ENCODE measurements around the gene NAA30. TPM values are rescaled to one million over a fixed set of nuclear protein-coding genes. Genes with fewer than 3 reads are reported as not detected.

The NAA30 gene
- total RNA-seq, 1 donor from 2014 or later: 15.0 TPM

DNA sequence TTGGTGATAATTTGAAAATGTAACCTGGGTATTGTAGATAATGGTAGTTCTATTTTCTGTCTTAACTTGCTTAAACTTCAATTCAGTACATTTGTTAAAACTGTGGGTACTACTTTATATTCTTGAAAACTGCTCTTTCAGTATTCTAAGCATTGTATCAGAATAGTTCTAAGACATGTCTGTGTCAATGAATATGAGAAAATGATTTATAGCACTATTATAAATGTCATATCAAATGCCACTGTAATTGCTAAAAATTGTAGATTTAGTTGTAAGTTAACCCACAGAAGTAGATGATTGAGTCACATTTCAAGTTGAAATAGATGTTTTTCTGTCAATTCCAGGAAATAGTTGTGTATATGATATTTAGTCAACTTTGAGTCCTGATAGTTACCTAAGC, 2.4 kb downstream of the NAA30 start:
- no peak for DNase-seq (ENCODE audit: low spot score)

DNA sequence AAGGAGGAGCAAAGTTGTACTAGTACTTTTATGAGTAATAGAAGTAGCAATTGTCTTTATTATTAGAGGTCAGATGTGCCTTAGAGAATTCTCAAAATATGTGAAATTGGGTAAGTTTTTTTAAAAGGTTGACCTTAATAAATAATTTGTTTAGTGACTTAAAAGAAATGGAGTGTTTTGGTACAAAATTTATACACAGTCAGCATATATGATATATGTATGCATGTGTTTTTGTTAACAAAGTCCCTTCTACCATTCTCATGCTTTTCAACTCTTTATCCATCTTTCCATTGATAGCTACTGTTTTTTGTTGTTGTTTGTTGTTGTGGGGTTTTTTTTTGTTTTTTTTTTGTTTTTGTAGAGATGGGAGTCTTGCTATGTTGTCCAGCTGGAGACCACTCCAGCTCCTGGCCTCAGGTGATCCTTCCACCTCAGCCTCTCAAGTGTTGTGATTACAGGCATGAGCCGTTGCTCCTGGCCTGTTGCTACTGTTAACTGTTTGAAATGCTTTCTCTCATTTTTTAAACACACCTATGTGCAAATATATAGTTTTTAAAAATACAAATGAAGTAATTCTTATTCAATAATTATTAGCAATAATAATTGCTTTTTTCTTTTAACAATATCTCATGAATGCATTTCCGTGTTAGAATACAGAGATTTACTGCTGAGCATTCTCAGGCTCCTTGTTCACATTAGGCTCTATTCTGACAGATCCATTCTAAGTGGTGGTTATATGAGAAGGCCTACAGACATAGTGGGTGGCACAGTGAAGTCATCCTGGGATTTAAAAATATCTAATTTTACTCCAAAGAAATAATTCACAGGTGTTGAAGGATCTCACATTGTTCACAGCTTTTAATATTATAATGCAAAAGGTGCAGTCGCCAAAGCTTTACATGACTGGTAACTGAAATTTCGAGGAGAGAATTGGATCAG, 10.4 kb downstream of the NAA30 start:
- DNase-seq (ENCODE audit: low spot score): no peak

DNA sequence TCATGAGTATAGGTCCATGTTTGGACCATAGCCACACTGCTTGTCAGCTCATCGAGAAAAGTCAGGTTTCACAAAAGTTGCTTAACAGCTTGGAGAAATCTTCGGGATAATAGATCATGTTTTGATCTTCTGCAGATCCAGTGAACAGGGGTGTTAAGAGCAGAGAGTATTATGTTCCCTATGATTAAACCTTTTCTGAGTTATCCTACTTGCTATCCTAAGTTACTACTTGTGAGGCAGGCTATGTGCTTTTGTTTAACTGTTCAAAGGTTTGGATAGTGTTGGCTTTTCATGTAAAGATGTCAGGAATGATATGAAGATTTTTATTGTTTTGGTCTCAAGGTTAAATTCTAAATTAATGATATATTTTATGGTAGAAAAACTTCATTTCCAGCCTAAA, 11.1 kb downstream of the NAA30 start:
- no peak for DNase-seq (ENCODE audit: low spot score)

DNA sequence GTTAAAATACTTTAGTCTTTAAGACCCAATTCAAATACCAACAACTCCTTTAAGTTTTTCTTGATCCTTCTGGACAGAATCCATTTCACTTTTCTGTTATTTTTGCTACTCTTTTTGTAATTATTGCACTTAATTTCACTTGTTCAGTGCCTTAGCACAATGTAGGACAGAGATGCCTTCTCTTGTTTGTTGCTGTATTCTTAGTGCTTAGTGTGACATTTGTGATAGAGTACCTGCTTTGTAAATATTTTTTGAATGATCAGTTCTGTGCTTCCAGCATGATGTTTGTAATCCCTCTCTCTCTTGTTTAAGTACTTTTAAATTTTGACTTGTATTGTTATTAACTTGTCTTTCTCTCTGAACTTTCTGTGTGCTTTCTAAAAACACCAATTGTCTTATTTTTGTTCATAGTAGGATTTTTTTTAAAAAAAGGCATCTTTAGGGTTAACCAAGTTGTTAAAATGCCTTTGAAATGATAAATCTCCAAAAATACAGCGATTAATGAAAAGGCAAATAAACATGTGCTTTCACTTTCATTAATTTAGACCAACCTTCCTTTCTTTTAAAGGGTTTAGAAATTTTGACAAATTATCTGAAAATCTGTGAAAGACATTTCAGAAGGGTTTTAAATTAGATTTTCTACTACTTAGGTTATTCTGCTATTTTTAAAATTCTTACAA, 11.9 kb downstream of the NAA30 start:
- DNase-seq (ENCODE audit: low spot score): no peak

DNA sequence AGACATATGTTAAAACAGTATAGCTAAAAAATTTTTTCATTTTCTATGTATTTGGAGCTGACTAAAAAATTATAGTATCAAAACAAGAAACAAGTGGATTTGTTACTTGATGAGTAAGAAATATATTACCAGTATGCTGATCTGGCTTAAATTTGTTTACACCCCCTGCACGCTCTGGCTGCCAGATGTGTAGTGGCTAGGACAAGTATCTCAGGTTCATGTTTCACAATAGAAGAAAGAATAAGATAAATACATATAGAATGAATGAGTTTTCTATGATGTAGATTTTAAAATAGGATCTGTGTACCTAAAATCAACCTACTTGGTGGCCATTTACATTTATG, 13.1 kb downstream of the NAA30 start:
- DNase-seq (ENCODE audit: low spot score): no peak

DNA sequence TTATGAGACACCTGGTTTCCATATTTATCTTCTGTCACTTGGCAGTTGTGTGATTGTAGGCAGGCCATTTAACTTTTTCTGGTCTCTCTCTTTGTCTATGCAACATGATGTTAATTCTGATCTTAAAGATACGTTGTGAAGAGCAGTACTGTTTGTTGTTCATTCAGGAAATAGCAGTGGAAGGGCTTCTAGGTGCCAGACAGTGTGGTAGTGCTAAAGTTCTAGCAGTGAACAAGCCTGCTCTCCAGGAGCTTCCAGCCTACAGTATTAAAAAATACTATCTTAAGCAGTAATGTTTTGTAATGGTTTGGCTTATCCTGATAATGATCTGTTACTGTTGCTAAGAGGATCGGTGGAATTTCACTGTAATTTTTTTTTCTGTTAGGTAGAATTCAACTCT, 15.2 kb downstream of the NAA30 start:
- DNase-seq (ENCODE audit: low spot score): no peak

DNA sequence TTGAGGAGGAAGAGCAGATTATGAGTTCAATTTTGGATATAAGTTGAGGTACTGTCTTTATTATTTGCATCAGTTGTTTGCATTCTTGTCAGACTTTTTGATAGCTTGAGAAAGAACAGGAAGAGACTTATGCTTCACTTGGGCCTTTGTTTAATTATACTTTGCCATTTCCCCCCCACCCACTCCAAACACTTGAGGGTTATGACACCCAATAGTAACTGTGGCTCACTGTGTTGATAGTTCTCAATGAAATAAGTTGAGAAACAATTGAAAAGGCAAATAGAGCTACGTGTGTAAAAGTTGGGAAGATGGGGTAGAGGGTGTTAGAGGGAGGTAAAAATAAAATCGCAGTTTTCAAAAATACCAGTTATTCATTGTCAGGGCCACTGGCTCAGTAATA, 17.7 kb downstream of the NAA30 start:
- DNase-seq (ENCODE audit: low spot score): no peak

DNA sequence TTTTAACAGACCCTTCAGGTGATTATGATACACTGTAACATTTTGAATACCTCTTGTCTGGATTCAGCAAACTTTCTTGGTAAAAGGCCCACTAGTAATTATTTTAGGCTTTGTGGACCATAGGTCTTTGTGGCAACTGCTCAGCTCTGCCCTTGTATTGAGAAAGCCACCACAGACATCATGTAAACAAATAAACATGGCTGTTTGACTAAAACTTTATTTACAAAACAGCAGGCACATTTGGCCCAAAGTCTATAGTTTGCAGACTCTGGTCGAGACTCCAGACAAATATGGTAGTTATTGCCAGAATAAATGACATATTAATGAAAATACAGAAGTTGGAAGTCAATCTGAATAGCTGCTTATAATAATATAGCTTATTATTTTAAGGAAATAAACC, 18.2 kb downstream of the NAA30 start:
- DNase-seq (ENCODE audit: low spot score): no peak

DNA sequence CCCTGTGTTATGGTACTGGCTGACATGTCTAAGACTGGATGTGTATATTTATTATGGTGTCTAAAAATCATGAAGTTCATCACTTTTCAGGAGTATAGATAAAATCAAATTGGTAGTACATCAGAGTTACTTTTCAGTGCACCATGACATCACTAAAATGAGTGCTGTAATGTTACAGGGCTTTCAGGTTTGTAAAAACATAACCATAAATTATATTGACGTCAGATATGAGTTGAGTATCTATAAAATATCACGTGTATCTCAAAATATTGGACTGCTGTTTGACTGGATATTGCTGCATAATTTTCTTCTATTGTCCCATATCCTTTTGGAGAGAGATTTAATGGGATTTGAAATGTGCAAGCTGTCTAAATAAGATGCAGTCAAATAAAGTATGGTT, 22.0 kb downstream of the NAA30 start:
- DNase-seq (ENCODE audit: low spot score): no peak

DNA sequence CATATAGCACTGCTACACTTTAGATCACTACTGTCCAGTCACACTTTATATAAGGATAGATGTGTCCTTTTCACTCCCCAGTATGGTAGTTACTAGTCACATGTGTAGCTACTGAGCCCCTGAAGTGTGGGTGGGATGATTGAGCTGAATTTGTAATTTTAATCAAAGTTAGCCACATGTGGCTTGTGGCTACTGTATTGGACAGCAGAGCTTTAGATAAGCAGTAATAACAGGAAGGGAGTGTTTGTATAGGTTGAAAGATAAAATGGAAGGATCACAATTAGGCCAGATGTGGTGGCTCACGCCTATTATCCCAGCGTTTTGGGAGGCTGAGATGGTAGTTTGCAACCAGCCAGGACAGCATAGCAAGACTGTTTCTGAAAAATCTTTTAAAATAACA, 23.5 kb downstream of the NAA30 start:
- DNase-seq (ENCODE audit: low spot score): no peak

DNA sequence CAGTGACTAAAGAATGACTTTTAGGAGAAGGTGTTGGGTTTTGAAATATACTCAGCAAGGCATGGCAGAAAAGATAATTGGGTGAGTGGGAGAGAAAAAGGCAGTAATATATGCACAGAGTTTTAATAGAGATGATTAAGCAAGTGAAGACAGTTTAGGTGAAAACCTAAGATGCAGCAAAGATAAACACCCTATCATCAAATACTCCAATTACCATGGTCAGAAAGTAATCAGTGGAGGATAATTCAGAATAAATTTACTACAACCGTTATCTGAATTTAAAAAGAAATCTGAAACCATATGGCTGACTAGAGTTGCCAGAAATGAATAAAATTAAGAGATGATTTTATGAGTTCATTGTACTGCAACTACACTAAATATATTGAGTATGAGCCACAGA, 26.8 kb downstream of the NAA30 start:
- no peak for DNase-seq (ENCODE audit: low spot score)

DNA sequence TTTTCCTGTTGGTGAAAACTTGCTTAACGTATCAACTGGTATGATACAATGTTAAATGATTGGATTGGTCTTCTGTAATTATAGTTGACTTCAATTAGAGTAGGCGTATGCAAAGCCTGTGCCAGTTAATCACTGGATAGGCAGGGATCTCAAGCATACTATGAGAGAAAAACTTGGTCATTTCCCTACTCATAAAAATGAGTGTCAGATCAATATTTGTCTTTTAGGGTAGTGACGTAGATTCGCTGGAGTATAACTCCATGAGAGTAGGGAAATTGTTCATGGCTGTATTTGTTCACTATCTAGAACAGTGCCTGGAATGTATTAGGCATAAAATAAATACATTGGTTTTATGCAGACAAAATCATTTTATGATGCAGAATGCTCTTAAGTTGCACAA, 28.6 kb downstream of the NAA30 start:
- no peak for DNase-seq (ENCODE audit: low spot score)

DNA sequence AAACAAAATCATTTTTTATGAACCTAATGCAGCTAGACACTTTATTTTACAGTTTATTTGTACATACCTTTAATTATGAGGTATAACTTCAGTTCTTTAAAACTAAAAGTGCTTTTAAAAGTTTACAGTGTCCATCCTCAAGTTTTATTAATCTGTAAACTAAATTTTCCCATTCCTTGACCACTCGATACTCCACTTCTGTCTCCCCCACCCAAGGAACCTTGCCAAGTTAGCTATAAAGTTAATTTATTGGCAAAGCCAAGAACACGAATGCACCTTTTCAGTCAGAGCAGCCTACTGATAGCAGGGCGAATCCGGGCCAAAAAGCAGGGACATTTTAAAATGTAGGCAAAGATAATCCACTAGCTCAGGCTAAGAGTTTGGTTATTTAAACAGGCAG, 29.6 kb downstream of the NAA30 start:
- DNase-seq (ENCODE audit: low spot score): no peak

DNA sequence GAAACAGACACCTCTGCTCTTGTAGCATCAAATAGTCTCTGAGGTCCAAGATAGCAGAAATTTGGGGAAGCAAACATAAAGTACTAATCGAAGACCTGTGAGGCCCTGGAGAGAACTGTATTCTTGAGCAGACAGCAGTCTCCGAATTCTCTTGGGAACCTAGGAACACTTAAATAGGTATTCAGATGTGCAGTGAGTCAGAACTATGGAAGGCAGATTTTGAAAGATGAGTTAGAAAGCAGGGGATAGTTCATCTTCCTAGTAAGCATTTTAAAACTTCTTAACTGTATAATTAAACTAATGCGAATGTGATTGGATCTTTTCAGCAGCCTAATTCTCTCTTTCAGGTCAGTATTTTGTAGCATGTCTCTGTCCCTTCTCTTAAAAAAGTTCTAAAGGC, 30.6 kb downstream of the NAA30 start:
- no peak for DNase-seq (ENCODE audit: low spot score)

DNA sequence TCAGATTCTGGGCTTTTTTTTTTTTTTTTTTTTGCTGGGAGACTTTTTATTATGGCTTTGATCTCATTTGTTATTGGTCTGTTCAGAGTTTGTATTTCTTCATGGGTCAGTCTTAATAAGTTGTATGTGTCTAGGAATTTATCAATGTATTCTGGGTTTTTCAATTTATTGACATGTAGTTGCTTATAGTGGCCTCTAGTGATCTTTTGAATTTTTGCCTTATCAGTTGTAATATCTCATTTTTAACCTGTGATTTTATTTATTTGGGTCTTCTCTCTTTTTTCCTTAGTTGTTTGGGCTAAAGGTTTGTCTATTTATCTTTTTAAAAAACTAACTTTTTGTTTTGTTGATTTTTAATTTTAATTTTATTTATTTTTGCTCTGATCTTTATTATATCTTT, 45.5 kb downstream of the NAA30 start:
- DNase-seq (ENCODE audit: low spot score): no peak

DNA sequence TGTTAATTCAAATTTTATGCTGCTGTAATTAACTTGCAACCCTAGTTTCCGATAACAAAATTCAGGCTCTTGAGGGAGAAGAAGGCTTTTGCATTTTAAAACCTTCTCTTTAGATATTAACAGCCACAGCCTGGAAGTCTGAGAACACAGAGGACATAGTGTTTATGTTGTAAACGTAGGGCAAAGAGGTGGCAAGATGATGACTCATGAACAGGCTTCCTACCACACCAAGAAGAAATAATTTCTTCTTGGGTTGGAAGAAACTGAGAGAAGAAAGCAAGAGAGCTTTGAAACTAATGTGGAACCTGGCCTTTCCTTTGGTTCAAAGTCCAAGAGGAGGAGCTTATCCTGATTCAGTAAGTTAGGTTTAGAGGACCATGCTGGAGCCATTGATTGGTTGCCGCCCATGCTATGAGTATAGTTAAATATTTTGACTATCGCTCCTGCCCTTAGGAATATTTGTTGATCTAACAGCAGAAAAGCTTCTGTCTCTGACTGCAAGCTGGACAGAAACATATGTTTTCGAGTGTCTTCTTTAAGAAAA, 71.5 kb downstream of the NAA30 start:
- no peak for DNase-seq (ENCODE audit: low spot score)

DNA sequence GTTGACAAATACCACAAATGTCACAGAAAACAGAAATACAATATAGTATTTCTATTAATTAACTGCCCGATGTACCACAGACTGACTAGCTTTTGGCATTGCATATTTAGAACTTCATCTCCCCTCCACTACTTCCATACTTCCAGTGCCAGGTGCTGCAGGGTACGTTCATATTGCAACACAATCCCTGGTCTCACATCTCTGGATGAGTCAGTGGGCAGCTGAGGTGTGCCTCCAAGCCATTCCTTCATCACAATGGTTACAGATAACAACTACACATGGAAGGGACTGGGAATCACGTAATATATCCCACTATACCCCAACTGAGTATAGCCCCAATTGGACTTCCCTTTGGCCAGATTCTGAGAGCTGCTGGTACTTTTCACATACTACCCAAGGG, 72.2 kb downstream of the NAA30 start:
- no peak for DNase-seq (ENCODE audit: low spot score)

DNA sequence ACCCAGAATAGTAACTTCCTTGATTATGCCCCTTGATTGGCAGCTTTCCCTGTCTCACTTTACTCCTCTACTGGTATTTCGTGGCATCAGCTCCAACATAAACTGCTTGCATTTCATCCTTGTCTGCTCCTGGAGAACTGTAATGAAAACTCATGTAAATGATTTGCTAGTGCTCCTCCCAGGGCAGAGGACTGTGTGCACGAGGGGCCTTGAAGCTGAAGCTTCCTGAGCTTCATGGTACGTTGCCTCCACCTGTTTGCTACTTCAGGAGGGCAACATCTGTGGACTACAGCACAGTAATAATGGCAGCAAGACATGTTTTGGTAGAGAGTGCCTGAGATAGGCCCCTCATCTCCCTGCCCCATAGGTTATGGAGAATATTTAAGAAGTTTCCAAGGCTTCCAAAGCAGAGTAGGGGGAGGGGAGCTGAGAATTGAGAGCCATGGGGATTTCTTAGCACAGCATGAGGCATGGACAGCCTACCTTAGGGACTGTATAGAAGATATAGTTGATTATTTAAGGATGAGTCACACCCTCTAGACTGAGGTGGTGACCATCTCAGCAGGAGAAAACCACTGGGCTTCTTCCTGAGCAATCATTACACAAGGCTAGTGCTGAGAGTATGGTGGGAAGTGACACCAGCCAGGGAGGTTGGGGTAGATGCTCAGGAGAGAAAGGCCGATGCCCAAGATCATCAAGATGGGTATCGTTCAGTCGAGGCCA, 73.8 kb downstream of the NAA30 start:
- no peak for DNase-seq (ENCODE audit: low spot score)
